Measurements from ENCODE around the gene PNLIPRP1.

GRCh38 chr10:116566932-116567331 lies 23.8 kb upstream of the PNLIPRP1 start:
- TF ChIP-seq CTCF (IDR thresholded peaks at IDR 0.05) (no peak), POLR2A (IDR thresholded peaks at IDR 0.05) (no peak)
